HG02885 (cell line): ENCODE results near the gene ZDHHC20.

ENCODE experiments used
- ATAC-seq: cut with Tn5 transposase; IDR thresholded peaks from one replicate; pipeline ENCODE4 v1.9.1; 2021; ENCODE audit warnings: mild to moderate bottlenecking; ENCODE audit not compliant: unreplicated experiment, poor library complexity

ZDHHC20 gene

DNA sequence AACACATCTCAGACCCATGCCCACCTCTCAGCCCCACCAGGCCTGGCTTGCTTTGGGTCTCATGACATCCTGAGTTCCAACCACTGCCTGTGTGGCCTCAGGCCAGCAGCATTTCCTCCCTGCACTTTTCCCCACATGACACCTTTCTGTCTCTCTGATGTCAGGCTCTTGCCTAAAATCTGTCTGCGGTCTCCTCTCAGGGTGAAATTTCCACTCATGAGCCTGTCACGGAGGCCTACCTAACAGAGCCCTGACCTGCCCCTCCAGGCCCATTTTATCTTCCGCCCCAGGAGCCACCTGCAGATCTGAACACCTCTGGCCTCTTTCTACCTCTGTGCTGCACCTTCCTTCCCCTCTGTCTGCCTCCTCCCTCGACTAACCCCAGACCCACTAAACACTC lies 93.5 kb downstream of the ZDHHC20 start:
- no peak for ATAC-seq

DNA sequence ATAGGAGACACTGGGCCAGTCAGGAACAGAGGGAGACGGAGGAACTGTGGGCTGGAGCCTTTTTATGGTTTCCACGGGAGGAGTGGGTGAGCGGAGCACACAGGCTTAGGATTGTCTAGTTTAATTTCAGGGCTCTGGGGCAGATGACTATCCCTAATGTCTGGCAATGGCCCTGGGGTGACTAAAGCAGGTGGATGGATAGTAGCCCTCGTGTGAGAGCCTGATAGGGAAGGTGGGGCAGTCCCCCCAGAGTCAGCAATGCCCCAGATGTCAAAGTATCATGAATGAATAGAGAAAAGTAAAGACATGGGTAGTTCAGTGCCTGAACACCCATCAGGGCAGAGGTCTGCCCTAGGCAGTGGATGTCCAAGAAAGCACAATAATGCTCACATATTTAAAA lies 94.2 kb downstream of the ZDHHC20 start:
- no peak for ATAC-seq

DNA sequence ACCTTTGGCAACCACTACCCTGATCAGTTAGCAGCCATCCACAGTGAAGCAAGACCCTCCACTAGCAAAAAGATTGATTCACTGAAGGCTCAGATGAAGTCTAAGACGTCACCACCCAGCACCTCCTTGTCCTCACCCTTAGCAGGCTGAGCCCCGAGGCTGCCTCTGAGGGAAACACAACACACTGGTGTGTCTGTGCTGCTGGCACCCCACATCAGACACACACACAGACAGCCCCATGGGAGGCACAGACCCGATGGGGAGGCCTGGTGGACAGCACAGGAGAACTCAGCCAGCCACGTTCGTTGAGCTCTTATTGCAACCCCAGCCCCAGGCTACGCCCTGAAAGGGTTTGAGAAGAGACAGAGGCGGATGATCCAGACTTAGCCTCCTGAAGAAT lies 94.7 kb downstream of the ZDHHC20 start:
- ATAC-seq: no peak

GRCh38 chr13:21362741-21363140 lies 96.4 kb downstream of the ZDHHC20 start:
- ATAC-seq: no peak

DNA sequence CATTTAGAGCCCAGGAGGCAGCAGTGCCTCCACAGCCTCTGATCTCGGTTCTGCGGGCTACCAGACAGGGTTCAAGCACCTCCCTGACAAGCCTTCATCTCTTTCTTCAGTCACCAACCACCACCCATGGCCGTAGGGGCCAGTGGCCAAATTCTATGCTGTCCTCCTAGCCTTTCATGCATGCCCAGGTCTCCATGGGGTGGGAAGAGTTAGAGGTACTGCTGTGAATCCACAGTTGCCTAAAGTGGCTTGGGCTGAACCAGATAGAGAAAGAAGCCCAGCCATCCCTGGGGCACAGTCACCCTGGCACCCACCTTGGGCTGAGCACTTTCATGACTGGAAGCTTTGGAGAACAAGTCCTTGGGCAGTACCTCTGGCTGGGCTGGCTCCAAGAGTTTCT lies 97.4 kb downstream of the ZDHHC20 start:
- no peak for ATAC-seq

GRCh38 chr13:21361123-21361522 lies 98.0 kb downstream of the ZDHHC20 start:
- no peak for ATAC-seq

DNA sequence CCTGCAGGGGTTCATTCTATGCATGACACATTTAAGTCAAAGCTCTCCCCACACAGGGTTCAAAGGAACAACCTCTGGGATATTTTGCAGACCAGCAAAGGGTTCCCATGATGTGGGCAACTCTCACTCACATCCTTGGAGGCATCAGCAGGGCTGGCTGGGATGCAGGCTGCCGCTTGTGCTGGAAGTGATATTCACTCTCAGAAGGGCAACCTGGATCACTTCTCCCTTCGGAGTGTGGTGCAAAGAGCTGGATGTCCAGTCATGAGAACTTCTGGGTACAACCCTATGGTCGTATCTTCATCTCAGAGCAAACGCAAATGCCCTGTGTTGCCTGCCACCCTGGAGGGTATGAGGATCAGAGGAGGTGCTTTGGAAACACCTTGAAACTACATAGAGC lies 98.6 kb downstream of the ZDHHC20 start:
- no peak for ATAC-seq

GRCh38 chr13:21359855-21360254 lies 99.2 kb downstream of the ZDHHC20 start:
- ATAC-seq: no peak

DNA sequence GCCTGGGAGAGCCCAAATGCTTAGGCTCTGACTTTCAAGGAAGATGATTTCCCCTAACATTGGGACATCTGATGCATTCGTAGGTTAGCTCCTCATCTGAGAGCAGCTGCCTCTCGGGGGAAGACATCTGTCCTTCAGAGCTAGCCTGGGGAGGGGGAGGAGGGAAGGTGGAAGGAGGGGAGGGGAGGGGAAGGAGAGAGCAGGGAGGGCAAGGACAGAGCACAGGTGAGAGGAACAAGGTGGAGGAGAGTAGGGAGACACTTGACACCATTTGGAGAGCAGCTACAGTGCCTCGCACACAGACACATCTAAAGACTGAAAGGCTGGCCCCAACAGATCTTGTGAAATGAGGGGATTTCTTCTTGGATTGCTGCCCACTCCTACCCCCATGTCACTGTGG lies 103.8 kb downstream of the ZDHHC20 start:
- ATAC-seq: no peak

GRCh38 chr13:21354721-21355120 lies 104.4 kb downstream of the ZDHHC20 start:
- no peak for ATAC-seq

- no peak for ATAC-seq
These were observed 110.5 kb downstream of the ZDHHC20 start for GRCh38 chr13:21348488-21349120.

- ATAC-seq: no peak
These were observed 111.3 kb downstream of the ZDHHC20 start for GRCh38 chr13:21347753-21348318.

GRCh38 chr13:21344662-21345176 lies 114.4 kb downstream of the ZDHHC20 start:
- peak; percentile 62 for ATAC-seq

- ATAC-seq: no peak
These were observed 115.4 kb downstream of the ZDHHC20 start for GRCh38 chr13:21343659-21344058.

DNA sequence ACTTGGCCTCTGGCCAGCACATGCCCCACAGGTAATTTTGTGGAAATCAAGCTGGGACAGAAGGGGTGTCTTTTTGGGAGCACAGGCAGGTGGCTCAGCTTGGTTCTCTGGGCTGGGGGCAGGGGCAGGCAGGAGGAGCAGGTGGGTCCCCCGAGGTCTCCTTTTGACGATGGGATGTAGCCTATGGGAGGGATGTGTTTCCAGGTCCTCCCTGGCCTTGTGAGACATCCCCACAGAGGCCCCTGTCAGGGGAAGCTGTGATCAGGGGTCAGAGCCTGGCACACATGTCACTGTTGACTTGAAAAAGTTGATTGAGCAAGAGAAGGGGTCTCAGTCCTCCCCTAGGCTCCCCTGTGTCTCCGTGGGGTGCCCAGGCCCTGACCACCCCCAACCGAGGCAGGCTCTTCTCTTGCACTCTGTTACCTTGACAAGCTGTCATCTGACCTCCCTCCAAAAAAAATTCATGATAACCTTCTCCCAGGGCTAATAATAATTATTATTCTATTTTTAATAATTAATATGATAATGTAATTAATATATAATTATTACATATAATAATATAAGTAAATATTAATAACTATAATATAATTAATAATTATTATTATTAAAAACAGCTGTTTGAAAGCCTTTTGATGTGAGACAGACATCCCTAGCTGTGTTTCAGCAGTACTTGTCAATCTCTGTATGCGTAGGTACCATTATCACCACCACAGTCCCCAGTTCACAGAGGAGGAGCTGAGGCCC lies 116.2 kb downstream of the ZDHHC20 start:
- no peak for ATAC-seq

DNA sequence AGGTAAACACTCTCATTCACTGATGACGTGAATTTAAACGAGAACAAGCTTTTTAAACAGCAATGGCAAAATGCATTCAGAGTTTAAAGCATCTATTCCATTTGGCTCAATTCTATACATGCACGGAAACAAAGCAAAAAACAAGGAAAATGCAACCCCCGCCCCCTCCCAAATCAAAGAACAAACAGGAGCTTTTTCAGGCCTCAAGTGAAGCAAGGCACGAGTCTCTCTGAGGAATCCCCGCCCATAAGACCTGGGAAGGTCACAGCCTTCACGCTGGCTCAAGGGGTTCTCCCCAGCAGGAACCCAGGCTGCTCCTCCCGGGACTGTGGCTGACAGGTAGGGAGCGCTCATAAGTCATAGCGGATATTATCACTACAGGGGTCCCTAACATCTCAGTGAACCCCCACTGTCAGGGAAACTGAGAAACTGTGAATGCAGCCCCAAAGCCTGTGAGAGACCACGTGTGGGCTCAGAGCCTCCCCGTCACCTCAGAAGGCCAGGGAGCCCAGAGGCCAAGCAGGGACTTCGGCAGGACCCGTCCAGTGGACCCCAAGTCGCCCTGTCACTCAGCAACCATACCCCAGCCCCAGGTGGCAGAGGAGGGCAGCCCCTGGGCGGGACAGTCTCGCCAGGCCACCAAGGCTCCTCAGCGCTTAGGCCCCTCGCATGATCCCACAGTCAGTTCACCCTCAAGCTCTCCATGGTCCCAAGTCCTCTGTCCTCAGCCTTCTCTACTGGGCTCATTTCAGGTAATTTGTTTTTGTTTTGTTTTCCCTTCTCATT lies 117.3 kb downstream of the ZDHHC20 start:
- no peak for ATAC-seq

GRCh38 chr13:21338639-21339278 lies 120.3 kb downstream of the ZDHHC20 start:
- no peak for ATAC-seq

- no peak for ATAC-seq
These were observed 120.9 kb downstream of the ZDHHC20 start for GRCh38 chr13:21338156-21338555.

DNA sequence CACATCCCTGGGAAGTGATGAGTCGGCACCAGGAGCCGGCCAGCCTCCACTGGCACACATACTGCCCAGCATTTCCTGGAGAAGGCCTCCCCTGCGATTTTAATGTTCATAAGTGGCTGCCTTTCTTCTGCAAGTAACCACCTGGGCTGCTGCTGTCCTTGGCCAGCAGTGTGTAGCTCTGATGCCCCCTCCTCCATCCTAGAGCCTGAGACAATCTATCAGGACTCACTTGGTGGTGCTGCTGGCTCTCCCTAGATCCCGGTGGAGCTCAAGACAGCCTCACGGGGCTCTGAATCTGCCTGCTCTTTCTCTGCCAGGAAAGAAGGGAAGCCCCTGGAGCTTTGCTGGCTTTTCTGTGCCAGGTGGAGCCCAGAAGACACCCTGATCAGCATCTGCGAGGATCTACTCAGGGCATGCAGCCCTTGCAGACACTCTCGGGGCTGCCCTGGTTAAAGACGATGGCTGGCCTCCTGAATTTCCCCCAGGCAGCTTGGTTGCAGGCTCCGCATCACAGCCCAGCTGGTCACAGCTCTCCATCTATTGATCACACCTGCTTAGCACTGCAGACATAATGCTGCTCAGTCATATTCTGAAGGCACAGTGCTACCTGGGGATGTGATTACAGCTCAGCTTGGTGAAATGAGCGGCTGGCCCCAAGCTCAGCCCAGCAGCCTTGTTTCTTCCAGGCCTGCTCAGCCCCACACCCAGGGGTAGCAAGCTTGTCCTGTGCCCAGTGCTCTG lies 122.3 kb downstream of the ZDHHC20 start:
- no peak for ATAC-seq

DNA sequence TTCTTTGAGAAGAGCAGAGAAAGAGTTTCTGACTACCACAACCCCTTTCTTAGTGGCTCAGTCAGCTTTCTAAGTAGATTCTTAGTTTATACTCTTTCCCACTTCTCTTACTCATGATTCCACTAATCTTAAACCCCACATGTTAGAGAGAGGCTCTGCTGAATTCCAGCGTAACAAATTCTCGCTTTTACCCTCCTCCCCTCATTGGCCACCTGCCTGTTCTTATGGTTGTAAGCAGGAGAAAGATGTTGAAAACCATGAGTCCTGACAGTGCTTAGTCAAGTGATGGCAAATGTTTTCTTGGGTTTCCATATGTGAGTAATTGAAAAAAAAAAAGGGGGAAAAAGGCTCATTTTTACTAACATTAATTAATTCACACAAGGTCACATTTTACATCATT lies 125.9 kb downstream of the ZDHHC20 start:
- ATAC-seq: no peak
